Chondrocyte (in vitro differentiated cells): ENCODE measurements around the gene TSPAN1. TPM values are rescaled to one million over a fixed set of nuclear protein-coding genes. Genes with fewer than 3 reads are reported as not detected.
A peak's percentile ranks its signal among the peaks of the same experiment; 100 is the strongest.

Experiments
- DNase-seq: peaks from one replicate; pipeline ENCODE4 v3.0.0; 2021; ENCODE audit warnings: mixed read lengths, low spot score
- H3K27ac Mint-ChIP-seq: one replicate; pipeline ENCODE4 v1.8.0; 2021; ENCODE audit warnings: mild to moderate bottlenecking, moderate library complexity, mixed read lengths; ENCODE audit not compliant: unreplicated experiment
- H3K27me3 Mint-ChIP-seq: 2 replicates; pipeline ENCODE4 v1.8.0; 2021; ENCODE audit warnings: low read depth, mixed read lengths
- H3K36me3 Mint-ChIP-seq: 2 replicates; pipeline ENCODE4 v1.8.0; 2021; ENCODE audit warnings: low read depth, mixed read lengths
- H3K4me1 Mint-ChIP-seq: 2 replicates; pipeline ENCODE4 v1.8.0; 2021; ENCODE audit warnings: low read depth, mild to moderate bottlenecking, mixed read lengths
- H3K4me3 Mint-ChIP-seq: one replicate; pipeline ENCODE4 v1.8.0; 2021; ENCODE audit warnings: mild to moderate bottlenecking, moderate library complexity, mixed read lengths; ENCODE audit not compliant: unreplicated experiment
- H3K9me3 Mint-ChIP-seq: 2 replicates; pipeline ENCODE4 v1.8.0; 2021; ENCODE audit warnings: low read depth, mixed read lengths
- total RNA-seq: library from RNA; stranded (reverse); gene quantifications from 3 replicates; pipeline ENCODE4 v1.2.1, GENCODE V29; 2021
- TF ChIP-seq, protein P1 (sequence below): fragments of 200-600 bp; sonication (generic); IDR thresholded peaks from 2 replicates; pipeline ENCODE4 v1.5.0; 2021; ENCODE audit warnings: antibody characterized with exemption, mild to moderate bottlenecking, moderate library complexity

The TSPAN1 gene
- total RNA-seq, 1 donor from 2014 or later: 1.6 TPM

DNA sequence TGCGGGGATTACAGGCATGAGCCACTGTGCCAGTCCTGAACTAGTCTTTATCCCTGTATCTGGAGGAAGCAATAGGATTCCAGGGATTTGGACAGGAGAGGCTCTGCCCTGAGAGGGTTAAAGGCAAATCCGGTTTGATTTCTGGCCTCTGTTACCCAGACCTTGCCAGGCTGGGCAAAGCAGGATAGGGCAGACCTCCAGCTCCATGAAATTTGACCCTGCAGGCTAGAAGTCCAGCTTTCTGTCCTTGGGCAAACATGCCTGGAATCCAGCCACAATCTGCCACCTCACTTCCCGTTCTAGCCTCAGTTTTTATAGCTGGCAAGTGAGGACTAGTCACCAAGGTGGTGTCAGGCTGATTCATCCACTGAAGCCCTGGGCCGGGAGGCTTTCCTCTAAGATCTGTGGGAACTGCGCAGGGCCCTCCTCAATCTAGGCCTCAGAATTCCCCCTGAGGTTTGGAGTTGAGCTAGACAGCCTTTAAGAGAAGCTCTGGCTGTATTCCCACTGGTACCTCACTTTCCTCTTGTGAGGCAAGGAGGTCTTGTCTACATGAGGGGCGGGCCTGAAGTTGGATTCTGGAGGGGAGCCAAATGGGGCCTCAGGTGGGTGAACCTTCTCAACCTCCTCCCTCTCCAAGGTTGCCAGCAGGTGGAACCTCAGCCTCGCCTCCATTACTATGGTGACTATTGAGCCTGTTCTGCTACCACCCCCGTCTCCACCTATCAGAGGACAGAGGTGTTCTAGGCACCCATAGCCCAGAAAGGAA, 8.4 kb downstream of the TSPAN1 start:
- Mint-ChIP-seq H3K27me3 (no peaks in the 10 kb centered on the region), H3K4me1 (peaks cover 41% of the 10 kb centered on the region), H3K9me3 (no peaks in the 10 kb centered on the region), H3K4me3 (no peak overlapping the region), H3K36me3 (peaks cover 1% of the 10 kb centered on the region), H3K27ac (peak overlapping the region; percentile 95)
- TF ChIP-seq, protein P1, sequence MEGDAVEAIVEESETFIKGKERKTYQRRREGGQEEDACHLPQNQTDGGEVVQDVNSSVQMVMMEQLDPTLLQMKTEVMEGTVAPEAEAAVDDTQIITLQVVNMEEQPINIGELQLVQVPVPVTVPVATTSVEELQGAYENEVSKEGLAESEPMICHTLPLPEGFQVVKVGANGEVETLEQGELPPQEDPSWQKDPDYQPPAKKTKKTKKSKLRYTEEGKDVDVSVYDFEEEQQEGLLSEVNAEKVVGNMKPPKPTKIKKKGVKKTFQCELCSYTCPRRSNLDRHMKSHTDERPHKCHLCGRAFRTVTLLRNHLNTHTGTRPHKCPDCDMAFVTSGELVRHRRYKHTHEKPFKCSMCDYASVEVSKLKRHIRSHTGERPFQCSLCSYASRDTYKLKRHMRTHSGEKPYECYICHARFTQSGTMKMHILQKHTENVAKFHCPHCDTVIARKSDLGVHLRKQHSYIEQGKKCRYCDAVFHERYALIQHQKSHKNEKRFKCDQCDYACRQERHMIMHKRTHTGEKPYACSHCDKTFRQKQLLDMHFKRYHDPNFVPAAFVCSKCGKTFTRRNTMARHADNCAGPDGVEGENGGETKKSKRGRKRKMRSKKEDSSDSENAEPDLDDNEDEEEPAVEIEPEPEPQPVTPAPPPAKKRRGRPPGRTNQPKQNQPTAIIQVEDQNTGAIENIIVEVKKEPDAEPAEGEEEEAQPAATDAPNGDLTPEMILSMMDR: no peak
- DNase-seq: no peak

DNA sequence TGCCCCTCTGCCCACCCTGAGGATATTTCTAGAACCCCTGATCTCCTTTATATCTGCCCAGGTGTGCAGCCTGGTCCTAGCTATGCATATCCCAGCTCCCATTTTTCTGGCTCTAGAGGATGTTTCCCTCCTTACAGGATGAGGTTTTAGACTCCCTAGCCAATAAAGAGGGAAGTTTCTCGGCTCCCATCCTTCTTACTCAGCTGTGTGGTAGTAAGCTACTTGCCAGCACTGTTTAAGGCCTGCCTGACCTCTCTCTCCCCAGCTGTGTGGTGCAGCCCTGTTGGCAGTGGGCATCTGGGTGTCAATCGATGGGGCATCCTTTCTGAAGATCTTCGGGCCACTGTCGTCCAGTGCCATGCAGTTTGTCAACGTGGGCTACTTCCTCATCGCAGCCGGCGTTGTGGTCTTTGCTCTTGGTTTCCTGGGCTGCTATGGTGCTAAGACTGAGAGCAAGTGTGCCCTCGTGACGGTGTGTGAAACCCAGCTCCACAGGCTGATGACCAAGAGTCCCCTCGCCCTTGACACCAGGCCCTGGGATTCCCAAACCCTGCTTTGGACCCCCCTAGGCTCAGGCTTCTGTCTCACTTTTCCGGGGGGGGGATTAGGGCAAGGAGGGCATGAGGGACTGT, 9.2 kb downstream of the TSPAN1 start:
- peak overlapping the region; percentile 95 for H3K27ac Mint-ChIP-seq
- H3K4me3 Mint-ChIP-seq: no peak overlapping the region
- DNase-seq: no peak
- H3K27me3 Mint-ChIP-seq: no peaks in the 10 kb centered on the region
- no peaks in the 10 kb centered on the region for H3K9me3 Mint-ChIP-seq
- H3K4me1 Mint-ChIP-seq: peaks cover 48% of the 10 kb centered on the region
- H3K36me3 Mint-ChIP-seq: peaks cover 1% of the 10 kb centered on the region
- TF ChIP-seq, protein P1: no peak

DNA sequence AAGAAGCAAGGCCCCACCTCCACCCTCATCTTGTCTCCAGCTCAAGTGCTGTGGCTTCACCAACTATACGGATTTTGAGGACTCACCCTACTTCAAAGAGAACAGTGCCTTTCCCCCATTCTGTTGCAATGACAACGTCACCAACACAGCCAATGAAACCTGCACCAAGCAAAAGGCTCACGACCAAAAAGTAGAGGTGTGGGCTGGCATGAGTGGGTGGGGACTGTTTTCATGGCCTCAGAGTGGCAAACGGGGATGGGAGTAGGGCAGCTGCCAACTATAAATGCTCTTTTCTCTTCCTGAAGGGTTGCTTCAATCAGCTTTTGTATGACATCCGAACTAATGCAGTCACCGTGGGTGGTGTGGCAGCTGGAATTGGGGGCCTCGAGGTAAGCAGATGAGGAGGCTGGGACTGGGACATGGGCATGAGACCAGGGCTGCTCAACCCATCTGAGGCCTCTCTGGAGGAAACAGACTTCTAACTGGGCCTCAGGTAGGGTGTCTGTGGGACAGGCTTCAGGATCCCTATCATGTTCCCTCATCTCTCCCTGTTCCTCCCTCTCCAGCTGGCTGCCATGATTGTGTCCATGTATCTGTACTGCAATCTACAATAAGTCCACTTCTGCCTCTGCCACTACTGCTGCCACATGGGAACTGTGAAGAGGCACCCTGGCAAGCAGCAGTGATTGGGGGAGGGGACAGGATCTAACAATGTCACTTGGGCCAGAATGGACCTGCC, 10.2 kb downstream of the TSPAN1 start:
- TF ChIP-seq, protein P1: no peak
- Mint-ChIP-seq H3K4me1 (peaks cover 48% of the 10 kb centered on the region), H3K27me3 (no peaks in the 10 kb centered on the region), H3K9me3 (no peaks in the 10 kb centered on the region), H3K4me3 (no peak overlapping the region), H3K36me3 (peaks cover 7% of the 10 kb centered on the region), H3K27ac (peak overlapping the region; percentile 95)
- no peak for DNase-seq

DNA sequence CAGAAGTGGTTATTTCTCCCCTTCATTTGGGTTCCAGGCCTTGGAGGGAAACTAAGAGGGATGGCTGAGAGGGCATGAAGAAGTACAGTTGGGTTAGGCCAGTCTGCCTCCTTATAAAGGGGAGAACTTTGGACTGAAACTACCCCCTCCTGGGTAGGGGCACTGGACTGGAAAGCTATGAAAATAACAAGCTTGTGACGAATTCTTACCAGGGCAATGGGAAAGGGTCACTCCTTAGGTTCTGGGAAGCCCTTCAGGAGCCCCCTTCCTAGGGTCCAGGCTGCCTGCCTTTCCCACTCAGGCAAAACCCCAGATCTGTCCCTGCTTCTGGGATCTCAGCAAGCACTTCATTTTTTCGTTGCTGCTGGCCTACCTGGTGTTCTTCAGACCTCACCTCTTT, 11.2 kb downstream of the TSPAN1 start:
- TF ChIP-seq, protein P1: no peak
- no peak for DNase-seq
- no peaks in the 10 kb centered on the region for H3K9me3 Mint-ChIP-seq
- H3K36me3 Mint-ChIP-seq: peaks cover 7% of the 10 kb centered on the region
- H3K4me3 Mint-ChIP-seq: no peak overlapping the region
- H3K27ac Mint-ChIP-seq: no peak overlapping the region
- no peaks in the 10 kb centered on the region for H3K27me3 Mint-ChIP-seq
- H3K4me1 Mint-ChIP-seq: peaks cover 54% of the 10 kb centered on the region
